GM19193 (cell line): ENCODE data around the gene DGLUCY.

Source experiments
- POLR2A ChIP-seq: IDR thresholded peaks from 4 replicates; pipeline ENCODE4 v1.6.1; 2011; ENCODE audit not compliant: insufficient read depth, insufficient read length; ENCODE audit errors: extremely low read depth

The DGLUCY gene

DNA sequence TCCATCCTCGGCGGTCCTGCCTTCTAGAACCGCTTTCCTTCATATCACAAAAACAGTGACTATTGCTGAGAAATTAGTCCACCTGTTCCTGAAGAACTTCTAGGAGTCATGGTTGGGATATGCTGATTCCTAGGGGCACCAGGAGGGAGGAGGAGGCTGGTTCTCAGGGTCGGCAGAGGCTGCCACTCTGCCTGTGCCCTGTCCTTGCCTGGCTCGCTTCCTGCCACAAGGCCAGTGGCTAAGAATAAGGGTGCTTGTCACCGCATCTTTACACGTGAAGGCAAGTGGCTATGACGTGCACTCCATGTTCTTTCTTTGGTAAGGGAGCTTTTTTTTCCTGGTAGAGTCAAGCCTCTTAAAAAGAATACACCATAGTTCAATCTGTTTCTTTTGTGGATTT, 18.7 kb upstream of the DGLUCY start:
- no peak for TF ChIP-seq POLR2A

DNA sequence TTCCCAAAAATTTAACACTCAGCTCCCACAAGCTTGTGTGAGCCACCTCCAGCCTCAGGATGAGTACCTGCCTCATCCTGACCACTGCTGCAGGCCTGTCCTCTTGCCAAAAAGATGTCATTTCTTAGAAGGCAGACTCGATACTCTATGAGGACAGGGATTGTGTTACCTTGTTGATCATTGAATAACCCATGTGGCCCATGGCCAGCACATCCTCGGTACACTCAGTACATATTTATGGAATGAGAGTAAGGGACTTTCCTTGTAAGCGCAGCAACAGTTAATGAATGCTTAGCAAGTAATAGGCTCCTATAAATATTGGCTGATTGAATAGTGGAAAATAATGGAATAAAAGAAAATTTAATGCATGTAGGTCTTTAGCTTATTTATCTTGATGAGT, 15.3 kb upstream of the DGLUCY start:
- TF ChIP-seq POLR2A = no peak

DNA sequence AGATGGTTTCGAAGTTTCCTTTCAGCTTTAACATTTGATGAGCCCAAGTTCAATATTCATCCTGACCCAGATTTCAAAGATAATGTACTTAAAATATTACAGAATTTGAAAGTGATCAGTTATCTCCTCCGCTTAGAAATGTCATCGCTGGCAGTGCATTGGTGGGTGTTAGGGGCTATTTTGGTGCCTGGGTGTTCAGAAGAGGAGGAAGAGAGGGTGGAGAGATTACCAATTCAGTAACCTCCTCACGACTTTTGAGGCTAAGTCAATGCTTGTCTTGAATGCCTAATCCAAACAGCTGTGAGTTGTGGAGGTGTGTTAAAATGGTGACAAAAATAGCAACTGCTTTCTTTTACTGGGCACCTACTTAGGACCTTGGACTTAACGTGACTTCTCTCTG, 13.8 kb upstream of the DGLUCY start:
- no peak for TF ChIP-seq POLR2A

DNA sequence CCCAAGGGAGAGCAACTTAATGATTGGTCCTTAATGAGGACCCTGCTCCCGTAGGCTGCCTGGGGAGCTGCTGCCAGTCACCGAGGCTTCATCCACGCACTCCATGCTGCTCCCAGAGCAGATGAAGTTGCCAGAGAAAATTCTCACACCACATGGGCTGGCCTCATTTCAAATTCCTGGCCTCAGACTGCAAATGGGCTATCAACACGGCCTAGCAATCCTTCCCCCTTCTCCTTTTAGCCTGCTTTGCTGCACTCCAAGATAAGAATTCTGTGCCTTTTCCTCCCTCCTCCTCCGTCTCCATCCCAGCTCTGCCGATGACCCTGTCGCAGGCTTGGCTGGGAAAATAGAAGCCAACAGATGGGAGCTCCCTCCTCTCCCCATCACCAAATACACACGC, 10.8 kb upstream of the DGLUCY start:
- TF ChIP-seq POLR2A = no peak

DNA sequence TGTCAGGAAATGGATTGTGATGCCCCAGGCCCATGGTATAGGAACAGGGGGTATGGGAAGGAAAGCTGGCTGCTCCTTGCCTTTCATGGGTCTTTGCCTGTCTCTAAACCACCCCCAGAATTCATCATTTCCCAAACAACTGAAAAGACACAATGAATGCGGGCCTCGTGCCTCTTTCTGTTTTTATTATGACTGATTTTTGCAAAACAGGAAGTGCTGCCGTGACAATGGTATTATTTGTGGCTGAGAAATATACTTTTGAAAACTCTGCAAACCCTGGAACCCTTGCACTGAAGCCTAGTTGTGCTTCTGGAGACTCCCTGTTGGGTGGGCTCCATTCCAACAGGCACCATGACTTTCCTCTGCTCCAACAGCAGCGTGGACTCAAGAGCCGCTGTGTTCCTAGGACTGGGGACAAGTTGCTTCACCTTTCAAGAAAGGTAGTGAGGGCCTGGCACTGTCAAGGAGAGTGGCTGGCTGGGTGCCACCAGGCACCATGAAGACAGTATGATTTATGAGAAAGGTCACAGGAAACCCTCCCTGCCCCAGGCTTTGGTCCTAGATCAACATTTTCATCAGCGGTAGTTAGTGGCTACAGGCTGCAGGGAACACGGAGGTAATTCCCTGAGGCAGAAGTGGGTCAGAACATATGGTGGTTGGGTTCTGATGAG, 4.8 kb upstream of the DGLUCY start:
- TF ChIP-seq POLR2A = no peak

DNA sequence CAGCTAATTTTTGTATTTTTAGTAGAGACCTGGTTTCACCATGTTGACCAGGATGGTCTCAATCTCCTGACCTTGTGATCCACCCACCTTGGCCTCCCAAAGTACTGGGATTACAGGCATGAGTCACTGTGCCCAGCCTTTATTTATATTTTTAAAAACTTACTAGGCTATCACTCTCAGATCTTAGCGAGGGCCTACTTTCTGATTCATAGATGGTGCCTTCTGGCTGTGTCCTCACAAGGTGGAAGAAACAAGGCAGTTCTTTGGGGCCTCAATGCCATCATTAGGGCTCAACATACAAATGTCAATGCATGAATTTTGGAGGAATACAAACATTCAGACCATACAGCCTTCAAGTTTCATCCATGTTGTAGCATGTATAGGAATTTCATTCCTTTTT, 2.4 kb upstream of the DGLUCY start:
- no peak for TF ChIP-seq POLR2A

DNA sequence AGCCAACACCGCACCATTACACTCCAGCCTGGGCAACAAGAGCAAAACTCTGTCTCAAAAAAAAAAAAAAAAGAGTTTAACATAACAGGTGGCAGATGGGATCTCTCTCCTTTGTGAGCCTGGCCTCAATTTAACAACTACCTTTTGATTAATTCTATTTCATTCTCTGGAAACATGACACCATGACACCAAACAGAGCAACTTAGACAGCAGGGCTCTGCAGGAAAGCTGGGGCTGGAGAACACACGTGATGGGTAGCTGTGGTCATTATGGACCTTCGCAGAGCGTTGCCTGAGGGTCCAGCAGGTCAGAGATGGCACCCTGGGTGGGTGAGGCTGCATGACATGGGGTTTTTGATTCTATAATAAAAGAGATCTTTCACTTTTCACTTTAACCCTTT, 1.7 kb upstream of the DGLUCY start:
- TF ChIP-seq POLR2A = no peak

DNA sequence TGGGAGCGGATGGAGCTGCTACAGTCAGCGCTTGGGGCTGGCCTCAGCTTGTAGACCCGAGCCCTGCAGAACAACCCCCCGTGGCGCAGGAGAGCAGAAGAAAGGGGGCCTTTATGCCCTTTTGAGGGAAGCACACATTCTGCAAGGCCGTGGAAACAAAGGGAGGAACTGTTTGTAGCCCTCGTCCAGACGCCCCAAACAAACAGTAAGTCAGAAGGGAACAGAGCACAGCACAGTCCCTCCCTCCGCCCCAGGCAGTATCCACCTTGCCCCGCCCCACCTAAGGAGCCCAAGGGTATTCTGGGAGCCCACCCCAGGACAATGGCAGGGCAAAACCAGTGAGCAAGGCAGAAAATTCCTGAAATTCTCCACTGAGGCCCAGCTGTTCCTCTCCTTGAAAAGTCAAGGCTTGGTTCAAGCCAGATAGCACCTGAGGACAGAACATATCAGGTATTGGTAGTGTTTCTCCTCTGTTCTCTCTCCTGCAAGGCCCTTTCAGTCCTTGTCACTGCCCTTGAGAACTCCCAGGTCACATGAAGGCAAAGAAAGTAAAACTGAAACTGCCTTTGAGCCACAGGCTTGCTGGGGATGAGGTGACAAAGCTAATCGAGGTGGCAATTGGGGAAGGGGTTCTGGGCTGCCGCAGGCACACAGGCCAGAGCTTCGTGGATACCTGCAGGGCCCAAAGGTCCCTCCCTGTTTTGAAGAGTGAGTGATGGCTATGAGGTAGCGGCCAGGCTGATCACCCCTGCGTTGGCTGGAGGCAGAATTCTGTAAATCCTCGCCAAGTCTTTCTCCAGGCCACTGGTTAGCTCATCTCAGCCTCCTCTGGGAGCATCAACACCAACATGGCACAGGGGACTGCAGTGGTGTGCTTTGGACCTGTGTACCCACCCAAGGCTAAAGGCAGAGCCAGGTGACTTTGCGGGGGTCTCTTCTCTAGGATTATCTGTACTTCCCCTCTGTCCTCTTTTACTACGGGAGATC, 499 bp downstream of the DGLUCY start:
- peak; percentile 78 for TF ChIP-seq POLR2A

DNA sequence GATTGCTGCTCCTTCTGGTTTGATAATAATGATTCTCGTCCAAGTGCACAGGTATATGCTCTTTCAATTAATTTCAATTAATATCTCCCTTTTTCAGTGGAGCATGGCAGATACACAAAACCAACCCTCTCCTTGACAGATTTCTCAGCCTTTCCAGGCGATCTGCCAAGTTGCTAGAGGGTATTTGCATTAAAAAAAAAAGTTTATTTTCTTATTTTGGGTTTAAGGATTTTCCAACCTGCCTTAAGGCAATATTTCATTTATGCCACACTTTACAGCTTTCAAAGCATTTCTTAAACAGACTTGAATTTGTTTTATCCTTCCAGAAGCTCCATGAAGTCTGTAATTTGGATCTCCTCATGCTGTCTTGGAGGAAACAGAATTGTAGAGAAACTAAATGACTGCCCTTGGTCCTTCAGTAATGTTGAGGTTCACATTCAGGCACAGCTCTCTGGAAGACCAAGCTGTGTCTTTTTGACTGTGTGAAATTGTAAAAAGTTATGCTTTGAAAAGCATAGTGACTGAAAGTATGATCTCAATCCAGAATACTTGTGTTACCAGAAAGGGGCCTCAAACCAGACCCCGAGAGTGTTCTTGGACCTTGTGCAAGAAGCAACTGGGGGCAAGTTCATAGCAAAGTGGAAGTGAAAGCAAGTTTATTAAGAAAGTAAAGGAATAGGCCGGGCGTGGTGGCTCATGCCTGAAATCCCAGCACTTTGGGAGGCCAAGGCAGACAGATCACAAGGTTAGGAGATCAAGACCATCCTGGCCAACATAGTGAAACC, 2.3 kb downstream of the DGLUCY start:
- TF ChIP-seq POLR2A = no peak

DNA sequence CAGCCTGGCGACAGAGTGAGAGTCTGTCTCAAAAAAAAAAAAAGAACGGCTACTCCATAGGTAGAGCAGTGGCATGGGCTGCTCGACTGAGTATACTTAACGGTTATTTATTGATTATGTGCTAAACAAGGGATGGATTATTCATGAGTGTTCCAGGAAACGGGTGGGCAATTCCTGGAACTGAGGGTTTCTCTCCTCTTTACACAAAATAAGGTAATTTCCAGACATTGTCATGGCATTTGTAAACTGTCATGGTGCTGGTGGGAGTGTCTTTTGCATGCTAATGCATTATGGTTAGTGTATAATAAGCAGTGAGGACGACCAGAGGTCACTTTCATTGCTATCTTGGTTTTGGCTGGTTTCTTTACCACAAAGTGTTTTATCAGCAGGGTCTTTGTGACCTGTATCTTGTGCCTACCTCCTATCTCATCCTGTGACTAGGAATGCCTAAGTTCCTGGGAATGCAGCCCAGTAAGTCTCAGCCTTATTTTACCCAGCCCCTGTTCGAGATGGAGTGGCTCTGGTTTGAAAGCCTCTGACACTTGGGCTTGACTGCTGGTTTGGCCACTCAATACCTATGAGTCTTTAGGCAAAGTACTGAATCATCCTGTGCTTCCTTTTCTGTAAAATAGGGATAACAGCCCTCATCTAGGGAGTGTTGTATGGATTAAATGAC, 3.2 kb downstream of the DGLUCY start:
- no peak for TF ChIP-seq POLR2A

DNA sequence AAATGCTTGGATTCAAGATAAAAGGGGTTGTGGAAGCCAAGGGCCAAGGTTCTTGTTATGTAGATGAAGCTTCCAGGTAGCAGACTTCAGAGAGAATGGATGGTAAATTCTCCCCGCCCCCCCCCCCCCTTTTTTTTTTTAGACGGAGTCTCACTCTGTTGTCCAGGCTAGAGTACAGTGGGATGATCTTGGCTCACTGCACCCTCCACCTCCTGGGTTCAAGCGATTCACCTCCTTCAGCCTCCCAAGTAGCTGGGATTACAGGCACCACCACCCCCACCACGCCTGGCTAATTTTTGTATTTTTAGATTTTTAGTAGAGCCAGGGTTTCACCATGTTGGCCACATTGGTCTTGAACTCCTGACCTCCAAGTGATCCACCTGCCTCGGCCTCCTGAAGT, 4.1 kb downstream of the DGLUCY start:
- no peak for TF ChIP-seq POLR2A

DNA sequence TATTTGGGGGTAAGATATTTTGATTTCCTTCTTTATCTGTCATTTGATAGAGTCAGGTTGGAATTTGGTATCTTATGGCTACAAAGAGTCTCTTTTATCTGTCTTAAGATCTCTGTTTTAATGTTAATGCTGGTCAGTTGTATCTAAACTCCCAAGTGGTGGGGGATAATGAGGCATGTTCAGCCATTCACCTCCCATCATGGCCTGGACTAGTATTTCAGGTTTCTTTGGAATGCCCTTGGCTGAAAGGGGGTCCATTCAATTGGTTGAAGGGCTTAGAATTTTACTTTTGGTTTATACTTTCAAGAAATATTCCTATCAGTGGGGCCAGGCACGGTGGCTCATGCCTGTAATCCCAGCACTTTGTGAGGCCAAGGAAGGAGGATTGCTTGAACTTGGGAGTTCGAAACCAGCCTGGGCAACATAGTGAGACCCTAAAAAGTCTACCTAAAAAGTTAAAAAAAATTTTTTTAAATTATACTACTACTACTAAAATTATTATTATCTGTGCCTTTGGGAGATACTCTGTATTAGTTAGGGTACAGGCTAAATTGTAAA, 4.7 kb downstream of the DGLUCY start:
- no peak for TF ChIP-seq POLR2A

DNA sequence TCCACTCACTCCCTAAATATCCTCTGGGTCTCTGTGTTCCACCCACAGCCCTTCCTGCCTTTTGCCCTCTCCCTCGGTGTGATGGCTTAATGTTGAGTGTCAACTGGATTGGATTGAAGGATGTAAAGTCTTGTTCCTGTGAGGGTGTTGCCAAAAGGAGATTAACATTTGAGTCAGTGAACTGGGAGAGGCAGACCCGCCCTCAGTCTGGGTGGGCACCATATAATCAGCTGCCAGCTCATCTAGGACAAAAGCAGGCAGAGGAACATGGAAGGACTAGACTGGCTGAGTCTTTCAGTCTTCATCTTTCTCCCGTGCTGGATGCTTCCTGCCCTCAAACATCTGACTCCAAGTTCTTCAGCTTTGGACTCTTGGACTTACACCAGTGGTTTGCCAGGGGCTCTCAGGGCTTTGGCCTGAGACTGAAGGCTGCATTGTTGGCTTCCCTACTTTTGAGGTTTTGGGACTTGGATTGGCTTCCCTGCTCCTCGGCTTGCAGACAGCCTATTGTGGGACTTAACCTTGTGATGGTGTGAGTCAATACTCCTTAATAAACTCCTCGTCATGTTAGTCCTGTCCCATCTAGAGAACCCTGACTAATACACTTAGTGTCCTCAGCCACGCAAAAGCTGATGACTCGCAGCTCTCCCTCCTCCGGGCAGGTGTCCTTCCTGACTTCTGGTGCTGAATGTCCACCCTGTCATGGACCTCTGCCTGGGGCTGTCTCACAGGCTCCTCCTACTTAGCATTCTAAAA, 5.9 kb downstream of the DGLUCY start:
- TF ChIP-seq POLR2A = no peak

DNA sequence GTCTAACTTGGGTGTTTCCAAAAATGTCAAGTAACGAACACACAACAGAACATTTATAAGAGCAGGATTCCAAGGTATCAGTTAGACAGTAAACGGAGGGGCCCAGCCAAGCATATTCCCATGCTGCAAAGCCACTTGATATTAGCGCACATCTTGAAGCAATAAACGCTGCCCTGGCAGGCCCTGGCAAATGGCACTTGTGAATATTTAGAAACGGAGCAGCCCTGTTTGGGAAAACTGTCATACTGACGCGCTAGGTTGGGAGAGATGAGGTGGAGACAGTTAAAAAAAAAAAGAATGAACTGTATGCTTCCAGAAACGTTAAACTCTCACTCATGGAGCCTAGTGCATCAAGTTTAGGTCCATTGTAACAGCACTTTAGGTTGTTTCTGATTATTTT, 9.3 kb downstream of the DGLUCY start:
- no peak for TF ChIP-seq POLR2A
